D341Med (cell line): ENCODE measurements around the gene UNC5C.
"Not testable (repeated sequence)": the region's sequence is repeated elsewhere in the genome, so short reads cannot be mapped to it uniquely, and the experiment has no call there.

Experiments
- DNase-seq: peaks from one replicate; pipeline ENCODE4 v3.0.0; 2012; ENCODE audit warnings: low spot score

The UNC5C gene

DNA sequence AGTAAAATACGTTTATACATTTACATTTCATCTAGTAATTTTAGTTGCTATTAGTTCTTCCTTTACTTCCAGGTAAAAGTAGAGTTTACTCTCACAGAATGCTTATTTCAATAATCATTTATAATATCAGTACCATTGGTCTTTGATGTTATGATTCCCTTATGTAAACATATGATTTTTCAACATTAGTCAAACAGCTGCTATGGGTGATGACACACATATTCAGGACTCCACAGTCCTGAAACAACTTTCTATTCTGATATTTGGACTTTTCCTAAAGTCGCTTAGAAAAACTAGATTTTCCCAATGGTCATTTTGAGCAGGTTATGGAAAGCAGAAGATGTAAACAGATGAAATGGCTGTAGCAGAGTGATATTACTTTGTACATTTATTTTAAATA lies 369.8 kb downstream of the UNC5C start:
- no peak for DNase-seq

DNA sequence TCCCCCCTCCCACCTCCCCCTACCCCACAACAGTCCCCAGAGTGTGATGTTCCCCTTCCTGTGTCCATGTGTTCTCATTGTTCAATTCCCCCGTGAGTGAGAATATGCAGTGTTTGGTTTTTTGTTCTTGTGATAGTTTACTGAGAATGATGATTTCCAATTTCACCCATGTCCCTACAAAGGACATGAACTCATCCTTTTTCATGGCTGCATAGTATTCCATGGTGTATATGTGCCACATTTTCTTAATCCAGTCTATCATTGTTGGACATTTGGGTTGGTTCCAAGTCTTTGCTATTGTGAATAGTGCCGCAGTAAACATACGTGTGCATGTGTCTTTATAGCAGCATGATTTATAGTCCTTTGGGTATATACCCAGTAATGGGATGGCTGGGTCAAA lies 377.4 kb downstream of the UNC5C start:
- not testable (repeated sequence) for DNase-seq

DNA sequence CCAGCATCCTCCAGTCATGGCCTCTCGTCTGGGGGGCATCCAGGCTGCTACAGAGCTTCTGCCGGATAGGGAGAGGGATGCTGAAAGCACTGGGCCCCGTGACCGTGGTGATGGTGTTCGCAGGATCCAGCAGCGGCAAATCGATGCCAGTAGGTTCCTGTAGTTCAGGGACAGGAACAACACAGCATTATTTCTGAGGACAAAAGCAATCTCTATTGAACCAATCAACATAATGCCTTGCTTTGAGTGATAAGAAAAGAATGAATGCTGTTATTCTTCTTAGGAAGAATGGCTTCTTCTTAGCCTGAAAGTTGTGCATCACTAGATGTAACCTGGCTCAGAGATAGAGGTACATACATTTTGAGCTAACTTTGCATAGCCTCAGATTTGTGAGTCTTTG lies 378.6 kb downstream of the UNC5C start:
- no peak for DNase-seq

DNA sequence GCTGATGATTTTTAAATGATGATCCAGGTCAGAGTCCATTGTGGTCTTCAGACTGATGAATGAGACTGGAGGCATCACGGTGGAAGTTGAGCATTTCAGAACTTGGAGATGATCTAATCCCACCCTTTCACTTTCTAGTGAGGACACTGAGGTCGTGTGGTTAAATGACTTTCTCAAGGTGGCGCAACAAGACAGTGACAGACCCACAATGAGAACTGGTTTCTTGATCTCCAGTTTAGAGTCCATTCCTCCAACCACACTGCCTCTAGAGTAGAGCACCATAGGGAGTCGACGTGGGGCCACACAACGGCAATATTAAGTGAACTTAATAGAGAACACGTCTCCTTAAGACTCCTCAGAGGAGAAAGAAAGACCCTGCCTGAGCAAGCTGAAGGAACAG lies 381.0 kb downstream of the UNC5C start:
- no peak for DNase-seq

DNA sequence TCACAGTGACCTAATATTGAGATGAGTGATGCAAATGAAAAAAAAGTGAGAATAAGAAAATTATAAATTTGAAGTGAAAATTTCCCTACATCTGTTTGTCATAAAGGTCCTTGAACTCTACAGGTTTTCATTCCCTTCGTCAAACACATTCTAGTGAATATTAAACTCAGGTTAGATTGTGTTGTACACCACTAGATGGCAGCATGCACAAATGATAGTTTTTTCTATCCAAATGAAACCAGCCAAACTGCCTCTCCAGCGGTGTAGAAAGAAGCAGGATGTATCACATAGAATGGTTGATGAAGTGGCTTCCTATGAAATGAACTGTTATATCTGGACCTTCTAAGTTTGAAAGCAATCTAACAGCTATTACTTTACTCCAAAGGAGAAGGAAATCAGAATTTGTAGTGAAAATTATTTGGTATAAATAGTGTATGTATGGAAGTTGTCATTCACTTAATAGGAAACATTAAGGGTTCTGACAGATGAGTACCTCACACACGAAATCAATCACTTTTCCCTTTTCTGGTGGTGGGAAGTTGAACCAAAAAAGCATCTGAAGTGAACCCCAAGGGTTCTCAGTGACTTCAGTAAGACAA lies 382.7 kb downstream of the UNC5C start:
- peak; percentile 58 for DNase-seq

DNA sequence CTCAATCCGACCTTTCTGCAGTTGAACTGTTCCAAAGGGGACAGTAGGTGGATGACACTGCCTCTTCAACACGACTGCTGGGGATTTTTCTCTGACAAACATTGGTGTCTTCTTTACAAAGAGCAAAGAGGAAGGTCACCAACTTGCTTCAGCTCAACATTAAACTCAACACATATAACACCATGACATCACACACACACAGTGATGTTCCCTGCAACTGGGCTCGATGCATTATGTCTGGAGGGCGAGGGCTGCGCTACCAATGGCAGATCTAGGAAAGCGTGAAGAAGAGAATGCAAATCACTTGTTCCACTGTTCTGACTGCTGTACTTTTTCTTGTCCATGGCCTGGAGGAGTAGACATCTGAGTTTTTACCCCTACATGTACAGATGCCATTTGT lies 385.9 kb downstream of the UNC5C start:
- no peak for DNase-seq

DNA sequence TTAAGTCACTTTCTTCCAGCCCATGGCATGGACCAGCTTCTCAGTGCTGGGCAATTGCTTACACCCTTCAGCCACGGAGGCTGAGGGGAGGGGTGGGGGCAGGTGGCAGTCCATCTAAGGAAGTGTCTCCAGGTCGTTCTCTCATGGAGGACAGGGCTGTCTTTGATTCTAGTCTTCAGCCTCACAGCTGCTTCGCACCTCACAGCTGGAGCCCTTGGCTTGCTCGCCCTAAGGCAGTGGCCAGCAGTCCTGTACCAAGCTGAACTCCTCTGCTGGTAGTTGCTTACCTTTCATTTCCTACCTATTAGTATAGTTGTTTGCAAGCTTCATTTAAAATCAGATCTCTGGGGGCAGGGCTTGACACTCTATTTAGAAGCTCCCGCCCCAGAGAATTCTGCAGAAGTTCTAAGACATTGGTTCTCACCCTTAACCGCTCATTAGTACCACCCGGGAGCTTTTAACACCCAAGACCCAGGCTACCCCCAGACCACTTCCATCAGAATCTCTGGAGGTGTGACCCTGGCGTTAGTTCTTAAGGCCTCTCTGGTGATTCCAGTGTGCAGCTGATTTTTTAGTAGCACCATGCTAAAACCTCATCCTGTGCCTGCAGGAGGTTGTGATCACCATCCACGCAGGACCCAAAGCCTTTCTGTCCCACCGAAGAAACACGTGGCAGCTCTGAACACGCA lies 386.8 kb downstream of the UNC5C start:
- DNase-seq, result no peak

DNA sequence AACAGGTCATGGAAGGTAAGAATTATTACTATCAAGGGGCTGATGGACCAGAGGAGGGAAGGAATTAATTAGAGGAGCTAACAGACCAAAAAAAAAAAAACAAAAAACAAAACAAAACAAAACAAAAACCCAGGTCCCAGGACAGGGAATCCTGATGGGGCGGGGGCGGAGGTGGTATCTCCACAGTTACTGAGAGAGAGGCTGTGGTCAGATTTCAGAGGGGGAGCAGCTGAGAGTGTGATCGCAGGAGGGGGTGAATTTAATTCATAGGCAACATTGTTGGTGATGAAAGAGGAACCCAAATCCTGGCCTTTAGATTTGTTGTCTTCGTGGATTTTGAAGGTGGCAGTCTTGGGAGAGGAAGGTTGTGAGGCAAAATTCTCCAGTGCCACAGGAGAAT lies 389.4 kb downstream of the UNC5C start:
- no peak for DNase-seq

DNA sequence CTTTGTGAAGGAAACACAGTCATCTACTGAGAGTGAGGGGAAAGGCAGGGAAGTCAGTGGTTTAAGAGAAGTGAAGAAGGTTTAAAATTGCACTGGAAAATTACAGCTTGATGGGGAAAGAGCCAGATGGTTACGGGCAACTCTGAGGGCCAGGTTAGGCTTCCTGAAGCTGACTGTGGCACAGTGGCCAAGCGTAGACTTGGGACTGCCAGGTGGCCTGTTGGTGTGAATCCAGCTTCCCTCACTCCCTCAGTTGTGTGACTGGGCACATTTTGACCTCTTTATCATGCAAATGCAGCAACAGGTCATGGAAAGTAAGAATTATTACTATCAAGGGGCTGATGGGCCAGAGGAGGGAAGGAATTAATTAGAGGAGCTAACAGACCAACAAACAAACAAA lies 390.1 kb downstream of the UNC5C start:
- DNase-seq, result no peak

DNA sequence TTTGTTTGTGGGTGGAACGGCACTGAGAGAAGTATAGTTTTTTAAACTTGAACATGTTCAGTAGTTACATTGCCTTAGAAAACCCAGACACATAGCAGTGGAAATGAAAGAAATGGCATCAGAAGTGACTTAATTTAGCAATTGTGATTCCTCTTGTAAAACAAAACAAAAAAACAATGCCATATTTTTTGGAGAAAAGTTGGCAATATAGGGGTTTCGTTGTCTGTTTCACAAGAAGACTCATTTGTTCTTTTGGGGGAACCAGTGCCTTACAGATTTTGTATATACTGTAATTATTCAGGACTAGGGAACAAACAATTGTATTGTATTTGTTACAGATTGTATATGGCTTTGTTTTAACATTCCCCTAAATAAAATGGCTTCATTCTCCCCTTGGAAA lies 390.7 kb downstream of the UNC5C start:
- DNase-seq, result no peak

DNA sequence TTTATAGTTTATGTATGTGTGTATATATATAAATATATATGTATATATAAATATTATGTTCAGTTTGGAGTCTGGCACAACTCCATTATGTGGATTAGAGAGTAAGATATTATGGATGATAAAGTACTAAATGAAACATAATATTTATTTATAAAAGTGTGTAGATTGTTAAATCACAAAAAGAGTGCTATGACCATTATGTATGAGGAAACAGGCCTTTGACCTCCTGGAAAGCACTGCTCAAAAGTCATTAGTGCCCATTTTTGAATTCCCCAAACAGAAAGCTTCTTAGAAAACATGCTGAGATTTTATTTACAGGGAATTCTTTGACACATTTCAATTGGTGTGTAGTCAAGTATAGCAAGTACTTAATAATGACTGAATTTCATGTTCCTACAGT lies 391.2 kb downstream of the UNC5C start:
- DNase-seq, result no peak

DNA sequence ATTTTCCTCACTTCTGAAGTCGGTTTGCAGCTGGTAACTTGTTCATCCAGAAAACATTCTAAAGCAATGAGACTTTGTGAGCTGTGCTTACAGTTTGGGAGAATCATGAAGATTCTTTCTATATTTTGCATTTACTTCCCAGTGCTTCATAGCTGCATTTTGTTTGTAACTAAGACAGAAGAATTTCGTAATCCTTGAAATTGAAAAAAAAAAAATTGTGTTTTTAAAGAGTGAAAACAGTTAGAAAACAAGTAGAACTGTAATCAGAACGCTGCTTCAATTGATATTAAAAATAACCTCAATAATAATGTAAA lies 392.4 kb downstream of the UNC5C start:
- DNase-seq, result no peak

DNA sequence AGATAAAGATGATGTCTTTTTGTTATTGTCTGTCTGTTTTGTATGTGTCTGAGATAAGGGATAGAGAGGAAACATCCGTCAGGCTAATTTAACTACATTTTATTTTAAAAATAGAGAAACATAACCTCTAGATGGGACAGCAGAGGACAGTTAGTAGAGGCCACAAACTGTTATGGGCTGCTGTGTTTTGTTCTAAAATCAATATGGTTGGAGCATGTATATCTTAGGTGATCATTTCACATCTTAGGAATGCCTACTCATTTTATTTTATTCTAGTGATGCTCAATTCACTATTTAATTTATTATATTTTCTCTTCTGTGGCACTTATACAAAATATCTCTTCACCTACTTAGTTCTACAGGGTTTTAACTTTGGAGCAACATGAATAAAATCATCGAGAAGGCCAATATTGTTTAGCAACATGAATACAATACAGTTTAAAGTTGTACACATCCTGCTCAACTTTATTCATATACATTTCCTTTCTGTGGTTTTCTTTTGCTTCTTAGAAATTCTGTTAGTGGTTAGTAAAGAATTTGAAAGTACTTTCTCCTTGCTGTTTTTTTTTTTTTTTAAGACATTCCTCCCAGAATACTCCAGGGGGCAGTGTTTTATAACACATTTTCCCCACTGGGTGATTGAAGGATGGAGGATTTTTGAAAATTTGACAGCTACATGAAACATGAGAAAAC lies 392.9 kb downstream of the UNC5C start:
- peak; percentile 35 for DNase-seq

DNA sequence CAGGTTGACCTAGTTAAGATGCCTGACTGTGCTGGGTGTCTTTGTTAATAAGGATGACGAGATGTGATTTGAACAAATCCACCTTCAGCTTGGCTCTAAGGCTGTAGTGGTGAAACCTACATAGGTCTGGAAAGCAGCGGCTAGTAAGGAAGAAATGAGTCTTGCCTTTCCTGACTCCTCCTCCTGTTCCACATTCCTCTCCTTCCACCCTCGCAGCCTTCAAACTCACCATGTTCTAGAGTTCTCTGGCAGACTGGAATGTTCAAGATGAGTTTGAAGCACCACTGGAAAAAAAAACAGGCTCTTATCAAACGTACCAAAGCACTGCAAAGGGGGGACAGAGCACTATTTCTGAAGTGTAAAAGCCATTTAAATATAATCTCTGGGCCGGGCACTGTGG lies 395.6 kb downstream of the UNC5C start:
- DNase-seq, result no peak

DNA sequence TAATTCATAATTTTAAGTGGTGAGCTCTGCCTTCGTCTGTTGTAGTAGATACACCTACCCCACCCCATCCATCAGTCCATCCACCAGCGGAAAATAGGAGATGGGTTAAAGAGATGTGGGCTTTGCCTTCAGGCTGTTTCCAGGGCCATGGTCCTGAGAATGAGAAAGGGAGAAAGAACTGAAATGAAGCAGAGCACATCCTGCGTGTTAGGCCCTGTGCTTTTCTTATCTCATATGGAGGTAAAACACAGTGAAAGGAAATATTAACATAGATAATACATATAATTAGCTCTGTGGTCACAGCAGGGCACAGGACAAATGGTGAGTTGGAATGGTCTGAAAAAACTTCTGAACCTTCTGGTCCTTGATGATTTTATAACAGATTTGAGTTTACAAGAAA lies 397.5 kb downstream of the UNC5C start:
- DNase-seq, result no peak

DNA sequence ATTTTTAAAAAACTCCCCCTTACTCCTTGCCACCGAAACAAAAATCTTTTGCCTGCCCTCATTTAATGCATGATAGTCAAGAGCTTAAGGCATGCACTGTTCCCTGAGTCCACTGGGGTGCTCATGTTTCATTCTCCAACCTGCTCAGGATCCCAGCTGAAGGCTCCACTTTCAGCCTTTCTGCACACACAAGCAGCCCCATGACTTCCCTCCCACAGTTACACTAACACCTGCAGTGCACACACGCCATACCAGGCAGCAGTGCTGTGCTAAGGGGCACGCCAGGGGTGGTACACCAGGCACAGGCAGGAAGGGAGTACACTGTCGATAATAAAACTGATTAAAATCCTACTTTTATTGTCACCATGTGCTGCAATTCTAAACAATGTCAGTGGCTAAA lies 405.8 kb downstream of the UNC5C start:
- no peak for DNase-seq

DNA sequence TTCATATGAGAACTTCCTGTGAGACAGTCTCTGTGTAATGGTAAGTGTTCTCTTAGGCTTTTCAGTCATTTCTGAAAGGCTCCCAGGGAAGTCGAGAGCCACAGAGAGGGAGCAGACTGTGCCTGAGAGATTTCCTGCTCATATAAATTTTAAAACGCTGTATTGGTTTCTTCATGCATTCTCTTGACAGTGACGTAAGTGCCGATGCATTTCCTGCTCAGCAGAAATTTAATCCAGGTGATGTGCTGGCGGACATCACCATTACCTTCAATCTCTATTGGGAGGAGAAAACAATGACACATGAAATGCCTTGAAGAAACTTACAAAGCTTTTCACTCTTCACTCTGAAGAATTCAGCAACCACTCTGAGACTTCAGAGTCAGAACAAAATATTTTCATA lies 407.4 kb downstream of the UNC5C start:
- no peak for DNase-seq

DNA sequence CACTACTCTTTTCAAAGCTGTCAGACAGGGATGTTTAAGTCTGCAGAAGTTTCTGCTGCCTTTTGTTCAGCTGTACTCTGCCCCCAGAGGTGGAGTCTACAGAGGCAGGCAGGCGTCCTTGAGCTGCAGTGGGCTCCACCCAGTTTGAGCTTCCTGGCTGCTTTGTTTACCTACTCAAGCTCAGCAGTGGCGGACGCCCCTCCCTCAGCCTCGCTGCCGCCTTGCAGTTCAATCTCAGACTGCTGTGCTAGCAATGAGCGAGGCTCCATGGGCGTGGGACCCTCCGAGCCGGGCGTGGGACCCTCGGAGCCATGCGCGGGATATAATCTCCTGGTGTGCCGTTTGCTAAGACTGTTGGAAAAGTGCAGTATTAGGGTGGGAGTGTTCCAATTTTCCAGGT lies 409.3 kb downstream of the UNC5C start:
- DNase-seq, result not testable (repeated sequence)

DNA sequence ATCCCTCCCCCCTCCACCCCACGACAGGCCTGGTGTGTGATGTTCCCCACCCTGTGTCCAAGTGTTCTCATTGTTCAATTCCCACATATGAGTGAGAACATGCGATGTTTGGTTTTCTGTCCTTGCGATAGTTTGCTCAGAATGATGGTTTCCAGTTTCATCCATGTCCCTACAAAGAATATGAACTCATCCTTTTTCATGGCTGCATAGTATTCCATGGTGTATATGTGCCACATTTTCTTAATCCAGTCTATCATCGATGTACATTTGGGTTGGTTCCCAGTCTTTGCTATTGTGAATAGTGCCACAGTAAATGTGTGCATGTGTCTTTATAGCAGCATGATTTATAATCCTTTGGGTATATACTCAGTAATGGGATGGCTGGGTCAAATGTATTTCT lies 414.8 kb downstream of the UNC5C start:
- not testable (repeated sequence) for DNase-seq

DNA sequence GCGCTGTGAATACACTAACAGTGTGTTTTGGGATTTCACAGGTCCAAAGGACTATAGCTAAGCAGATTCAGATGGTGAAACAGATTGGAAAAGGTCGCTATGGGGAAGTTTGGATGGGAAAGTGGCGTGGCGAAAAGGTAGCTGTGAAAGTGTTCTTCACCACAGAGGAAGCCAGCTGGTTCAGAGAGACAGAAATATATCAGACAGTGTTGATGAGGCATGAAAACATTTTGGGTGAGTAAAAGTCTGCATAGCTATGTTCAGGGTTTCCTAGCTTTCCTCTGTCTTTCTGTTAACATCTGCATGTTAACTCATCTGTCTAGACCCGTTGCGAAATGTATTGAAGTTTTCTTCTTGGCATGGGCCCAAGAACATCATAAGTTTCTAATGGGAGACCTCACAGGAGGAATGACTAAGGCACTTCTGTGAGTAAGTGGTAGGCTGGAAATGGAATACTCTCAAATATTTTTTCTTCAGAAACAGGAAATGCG lies 418.9 kb downstream of the UNC5C start:
- DNase-seq, result no peak

DNA sequence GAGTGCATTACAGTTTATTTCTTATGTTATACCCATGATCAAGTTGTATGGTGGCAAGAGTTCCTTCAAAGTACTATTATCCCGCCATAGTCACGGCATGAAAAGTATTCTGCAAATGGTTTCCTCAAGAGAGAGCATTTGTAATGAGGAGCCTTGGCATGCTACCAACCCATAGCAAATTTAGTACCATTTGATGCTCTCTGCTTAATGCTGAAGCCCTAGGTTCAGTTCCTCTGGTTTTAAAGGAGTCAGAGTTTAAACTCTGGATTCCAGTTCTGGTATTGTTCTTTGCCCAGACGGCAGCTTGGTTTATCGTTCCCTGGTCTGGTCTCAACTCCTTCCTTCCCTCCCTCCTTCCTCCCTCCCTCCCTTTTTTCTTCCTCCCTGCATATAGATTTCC lies 419.7 kb downstream of the UNC5C start:
- no peak for DNase-seq

DNA sequence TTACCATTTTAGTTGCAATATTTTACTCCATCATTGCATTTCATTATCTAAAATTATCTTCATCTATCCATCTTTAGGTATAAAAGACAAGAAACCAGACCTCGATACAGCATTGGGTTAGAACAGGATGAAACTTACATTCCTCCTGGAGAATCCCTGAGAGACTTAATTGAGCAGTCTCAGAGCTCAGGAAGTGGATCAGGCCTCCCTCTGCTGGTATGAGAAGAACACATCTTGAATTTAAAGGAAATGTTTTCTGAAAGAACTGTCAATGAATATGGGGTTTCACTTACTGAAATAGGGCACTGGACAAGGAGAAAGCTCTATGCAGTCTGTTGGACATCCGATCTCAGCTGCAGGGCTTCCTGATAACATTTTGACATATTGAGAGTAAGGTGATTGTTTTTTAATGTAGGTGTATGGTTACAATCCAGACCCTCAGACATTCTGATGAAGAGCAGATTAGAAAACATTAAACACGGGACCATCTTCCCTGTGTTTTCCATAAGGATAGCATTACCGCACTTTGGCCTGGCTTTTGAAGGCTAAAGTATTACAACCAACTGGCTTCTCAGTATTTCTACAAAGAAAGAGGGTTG lies 423.8 kb downstream of the UNC5C start:
- DNase-seq, result peak; percentile 61

DNA sequence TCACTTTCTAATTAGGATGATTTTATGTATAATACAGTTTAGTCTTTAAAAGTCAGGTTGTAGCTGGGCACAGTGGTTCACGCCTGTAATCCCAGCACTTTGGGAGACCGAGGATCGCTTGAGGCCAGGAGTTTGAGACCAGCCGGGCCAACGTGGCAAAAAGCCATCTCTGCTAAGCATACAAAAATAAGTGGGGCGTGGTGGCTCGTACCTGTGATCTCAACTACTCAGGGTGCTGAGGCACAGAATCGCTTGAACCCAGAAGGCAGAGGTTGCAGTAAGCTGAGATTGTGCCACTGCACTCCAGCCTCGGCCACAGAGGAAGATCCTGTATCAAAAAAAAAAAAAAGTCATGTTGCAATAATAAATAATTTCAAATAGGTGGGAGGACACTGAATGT lies 426.8 kb downstream of the UNC5C start:
- DNase-seq, result no peak
